Left lung (tissue), 10 donors: ENCODE results near the gene MED19. TPM values are rescaled to one million over a fixed set of nuclear protein-coding genes. Genes with fewer than 3 reads are reported as not detected.

Experiments used
- ATAC-seq: fragments of 200-7000 bp; cut with Tn5 transposase; one replicate; pipeline ENCODE4 v1.9.1; 2020; ENCODE audit warnings: moderate library complexity
- DNase-seq, 4 donors: peaks; one replicate each; pipeline ENCODE4 v3.0.0-alpha.2; 2013 to 2020
- H3K27ac ChIP-seq, 2 donors: fragments of 200-600 bp; sonication (generic) in 1 of 2; one replicate each; pipeline versions ENCODE4 v1.5.0 to v1.8.0; 2020 to 2021
- H3K27me3 ChIP-seq, 2 donors: fragments of 200-600 bp; sonication (generic) in 1 of 2; one replicate each; pipeline versions ENCODE4 v1.5.0 to v1.8.0; 2020 to 2021
- H3K36me3 ChIP-seq, 2 donors: fragments of 200-600 bp; sonication (generic) in 1 of 2; one replicate each; pipeline versions ENCODE4 v1.5.0 to v1.8.0; 2020 to 2021
- H3K4me1 ChIP-seq, 2 donors: fragments of 200-600 bp; one replicate each; pipeline ENCODE4 v1.8.0; 2021
- H3K4me3 ChIP-seq, 2 donors: fragments of 200-600 bp; sonication (generic) in 1 of 2; one replicate each; pipeline versions ENCODE4 v1.5.0 to v1.8.0; 2020 to 2021; ENCODE audit warnings: mild to moderate bottlenecking in 1 of 2
- H3K9me3 ChIP-seq, 2 donors: fragments of 200-600 bp; sonication (generic) in 1 of 2; one replicate each; pipeline versions ENCODE4 v1.5.0 to v1.8.0; 2020 to 2021
- CTCF ChIP-seq, 2 donors: fragments of 200-600 bp; sonication (generic) in 1 of 2; IDR thresholded peaks; one replicate each; pipeline versions ENCODE4 v1.5.0 to v1.8.0; 2021; ENCODE audit warnings: antibody characterized with exemption in 2 of 2
- intact Hi-C, 2 donors: fragments of 100-400 bp; cut with DNase I; formaldehyde crosslinking; loops; one replicate each; pipeline versions ENCODE4 v1.11.2 to v1.14.2; 2022
- polyA plus RNA-seq, 6 donors: library from polyadenylated mRNA; unstranded; fragments of 120-200 nt; gene quantifications; one replicate each; pipeline ENCODE4 v1.2.1, GENCODE V29; 2013; ENCODE audit not compliant: insufficient read length in 6 of 6
- total RNA-seq, 2 donors: library from RNA; stranded (reverse); fragmentation: NEBNext Ultra II Directional; extraction: Animal tissue kit (Norgen Biotek cat#: 25700); gene quantifications; one replicate each; pipeline ENCODE4 v1.2.1, GENCODE V29; 2021
- donor health status: DM: no; HTN: yes; CAD: no.
- donor health status: DM: no; HTN: no; CAD: no.

MED19 gene
- total and polyA plus RNA-seq, 8 donors = 11.0 to 21.9 (median 15.2) TPM

- Histone ChIP-seq H3K27me3 (no peaks in the 10 kb centered on the region), H3K27ac (peak overlapping the region; percentile 98 to 99), H3K36me3 (peaks cover 0 to 15% of the 10 kb centered on the region in 2 donors), H3K4me3 (peak overlapping the region; percentile 92 to 99), H3K4me1 (peaks cover 16 to 38% of the 10 kb centered on the region in 2 donors), H3K9me3 (no peaks in the 10 kb centered on the region)
- DNase-seq = peak; percentile 95 to 100 (median 99)
- ATAC-seq = peak; percentile 91
- TF ChIP-seq CTCF (IDR thresholded peaks at IDR 0.05) = no peak
- intact Hi-C loops = no loop called here
Observed at GRCh38 chr11:57667117-57667735, 44.8 kb downstream of the MED19 start.

- Histone ChIP-seq H3K4me1 (peaks cover under 1 to 19% of the 10 kb centered on the region in 2 donors), H3K36me3 (peaks cover 0 to 37% of the 10 kb centered on the region in 2 donors), H3K9me3 (no peaks in the 10 kb centered on the region), H3K4me3 (no peak overlapping the region), H3K27ac (no peak overlapping the region), H3K27me3 (no peaks in the 10 kb centered on the region)
- TF ChIP-seq CTCF (IDR thresholded peaks at IDR 0.05) = no peak
- DNase-seq (no peak), ATAC-seq (no peak)
- intact Hi-C loops = no loop called here
Observed at GRCh38 chr11:57663975-57664374, 48.0 kb downstream of the MED19 start.

- no peaks in the 10 kb centered on the region for H3K27me3 ChIP-seq
Observed at GRCh38 chr11:57662893-57663292, 49.1 kb downstream of the MED19 start.

GRCh38 chr11:57659669-57660068 lies 52.3 kb downstream of the MED19 start:
- Histone ChIP-seq H3K9me3 (no peaks in the 10 kb centered on the region), H3K4me1 (peaks cover 7 to 22% of the 10 kb centered on the region in 2 donors), H3K4me3 (no peak overlapping the region), H3K27me3 (no peaks in the 10 kb centered on the region), H3K27ac (no peak overlapping the region), H3K36me3 (peaks cover 0 to 37% of the 10 kb centered on the region in 2 donors)
- no peak for DNase-seq
- TF ChIP-seq CTCF (IDR thresholded peaks at IDR 0.05) = no peak
- intact Hi-C loops = no loop called here
- ATAC-seq = no peak

More at GRCh38 chr11:57662893-57663292, 49.1 kb downstream of the MED19 start:
- intact Hi-C loops = no loop called here
- ATAC-seq (no peak), DNase-seq (no peak)
- peaks cover 7 to 27% of the 10 kb centered on the region in 2 donors for H3K4me1 ChIP-seq
- H3K4me3 ChIP-seq = no peak overlapping the region
- TF ChIP-seq CTCF (IDR thresholded peaks at IDR 0.05) = no peak
- no peaks in the 10 kb centered on the region for H3K9me3 ChIP-seq
- peaks cover 0 to 37% of the 10 kb centered on the region in 2 donors for H3K36me3 ChIP-seq
- H3K27ac ChIP-seq = no peak overlapping the region

- intact Hi-C loops = no loop called here
- H3K4me1 ChIP-seq = peaks cover 7 to 23% of the 10 kb centered on the region in 2 donors
- H3K27me3 ChIP-seq = peaks cover 0 to 3% of the 10 kb centered on the region in 2 donors
- no peaks in the 10 kb centered on the region for H3K9me3 ChIP-seq
- peak overlapping the region; percentile 59 to 78 for H3K4me3 ChIP-seq
- ATAC-seq (no peak), DNase-seq (no peak)
- TF ChIP-seq CTCF (IDR thresholded peaks at IDR 0.05) = no peak
- peaks cover 0 to 37% of the 10 kb centered on the region in 2 donors for H3K36me3 ChIP-seq
- peak overlapping the region in 1 of 2 donors; percentile 83 for H3K27ac ChIP-seq
Observed at GRCh38 chr11:57658023-57658361, 54.0 kb downstream of the MED19 start.
